Right forelimb (tissue), 1 donor: ENCODE measurements around the gene ST7.

Experiments
- DNase-seq: peaks from one replicate; pipeline ENCODE4 v3.0.0-alpha.2; 2018

ST7 gene

DNA sequence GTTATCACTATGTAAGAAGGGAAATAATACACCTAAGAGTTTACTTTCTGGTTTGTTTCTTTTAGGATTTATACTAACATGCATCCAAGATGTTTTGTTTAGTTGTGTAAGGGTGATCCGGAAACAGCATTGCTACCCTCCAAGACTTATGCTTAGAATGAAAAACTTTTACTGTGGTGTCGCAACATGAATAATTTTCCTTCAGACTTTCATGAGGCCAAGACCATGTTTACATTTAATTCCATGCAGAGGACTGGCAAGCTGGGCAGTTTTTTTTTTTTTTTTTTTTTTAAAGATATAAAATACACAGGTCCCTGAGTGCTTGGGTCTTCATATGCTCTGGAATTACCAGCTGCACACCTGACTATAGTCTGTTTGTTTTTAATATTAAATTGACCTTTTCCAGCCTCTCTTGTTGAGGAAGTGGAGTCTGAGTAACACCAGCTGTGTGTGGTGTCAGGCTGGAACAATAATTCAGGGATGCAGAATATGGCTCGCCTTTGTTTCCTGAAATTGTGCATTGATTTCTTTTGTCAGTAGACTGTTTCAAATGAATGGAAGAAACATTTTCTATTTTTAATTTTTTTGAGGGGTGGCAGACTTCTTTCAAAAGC lies 81.7 kb downstream of the ST7 start:
- DNase-seq: no peak

DNA sequence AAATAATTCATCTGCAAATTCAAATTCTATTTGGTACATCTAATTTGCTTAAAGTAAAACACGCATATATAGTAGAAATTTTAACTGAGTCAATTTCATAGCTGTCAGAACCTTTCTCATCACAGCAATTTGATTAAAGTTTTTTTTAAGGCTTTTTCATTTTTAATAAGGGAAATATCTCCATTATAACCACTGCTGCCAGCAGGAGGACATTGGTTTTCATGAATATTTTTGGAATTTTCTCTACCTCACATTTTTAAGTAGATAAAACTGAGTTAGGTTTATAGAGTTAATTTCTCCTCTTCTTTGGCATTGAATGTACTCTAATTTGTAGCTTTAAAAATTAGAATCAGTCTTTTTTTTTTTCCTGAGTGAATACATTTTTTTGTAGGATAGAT lies 82.2 kb downstream of the ST7 start:
- DNase-seq: no peak

DNA sequence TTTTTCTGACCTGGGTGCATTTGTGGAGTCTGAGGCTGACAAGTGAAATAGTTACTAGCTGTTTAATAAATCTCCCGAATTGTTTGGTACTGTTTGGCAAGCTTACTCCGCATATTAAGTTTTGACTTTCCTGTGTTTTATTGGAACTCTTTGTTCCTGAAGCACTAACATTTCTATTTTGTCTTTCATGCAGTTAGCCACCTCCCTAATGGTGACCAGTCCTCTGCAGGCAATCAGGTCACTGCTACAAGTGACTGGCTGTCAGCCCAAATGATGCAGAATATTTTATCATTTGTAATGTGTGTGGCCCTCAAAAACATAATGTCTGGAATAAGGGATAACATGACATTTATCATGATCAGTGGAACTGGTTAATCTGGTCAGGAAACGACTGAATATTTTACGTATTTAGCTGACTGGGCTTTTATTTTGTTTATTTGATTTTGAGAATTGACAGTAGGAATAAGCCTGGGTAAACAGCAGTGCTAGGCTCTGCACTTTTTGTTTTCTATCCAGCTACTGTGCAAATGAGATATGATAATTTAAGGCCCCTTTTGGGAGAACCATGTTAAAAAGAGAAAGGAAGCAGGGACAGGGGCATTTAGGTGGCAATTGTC lies 82.9 kb downstream of the ST7 start:
- no peak for DNase-seq

DNA sequence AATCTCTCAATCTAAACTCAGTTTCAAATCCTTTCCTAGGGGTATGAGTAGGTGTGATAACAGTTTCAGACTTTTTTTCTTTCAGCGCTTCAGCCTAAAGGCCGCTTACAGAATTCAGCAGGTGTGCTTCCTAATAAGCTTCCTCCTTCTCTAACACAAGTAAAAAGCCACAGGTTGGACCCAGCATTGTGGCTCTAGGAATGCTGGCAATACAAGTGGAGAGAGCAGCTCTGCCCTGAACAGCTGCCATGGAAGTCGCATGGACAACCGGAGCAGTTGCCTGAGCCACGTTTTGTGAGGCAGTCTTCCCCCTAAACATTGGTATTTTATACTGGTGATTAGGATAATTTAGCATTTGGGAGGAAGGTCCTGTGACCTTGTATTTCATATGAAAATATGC lies 83.5 kb downstream of the ST7 start:
- no peak for DNase-seq

DNA sequence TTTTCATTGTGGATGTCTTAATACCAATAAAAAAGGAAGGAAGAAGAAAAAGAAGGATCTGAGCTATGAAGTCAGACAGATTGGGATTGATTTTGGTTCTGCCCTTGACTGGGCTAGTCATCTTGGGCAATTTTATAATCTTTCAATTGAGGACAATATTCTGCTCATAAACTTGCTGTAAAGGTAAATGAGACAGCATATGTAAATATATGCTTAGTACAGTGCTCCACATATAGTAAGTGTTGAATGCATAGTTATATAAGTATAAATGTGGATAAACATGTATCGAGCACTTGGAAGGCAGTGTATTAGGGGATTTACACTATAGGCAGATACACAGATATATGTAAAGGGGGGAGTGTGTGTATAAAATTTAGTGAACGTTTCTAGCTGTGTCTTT lies 85.1 kb downstream of the ST7 start:
- DNase-seq: no peak

DNA sequence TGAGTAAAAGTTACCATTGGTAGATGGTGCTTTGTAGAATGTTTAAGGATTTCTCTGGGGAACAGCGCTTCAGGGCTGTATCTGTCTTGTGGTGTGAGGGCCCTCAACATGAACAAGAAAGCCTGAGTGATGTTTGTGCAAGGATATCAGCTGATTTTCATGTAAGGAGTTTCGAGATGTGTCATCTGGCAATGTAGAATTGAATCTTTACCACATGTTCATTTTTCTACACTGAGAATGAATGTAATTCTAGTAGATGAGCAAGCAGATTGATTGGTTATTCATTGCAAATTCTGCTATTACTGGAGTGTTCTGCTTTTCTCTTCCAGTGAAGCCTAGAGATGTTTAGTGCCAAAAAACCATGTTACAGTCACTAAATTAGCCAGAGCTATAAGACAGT lies 87.7 kb downstream of the ST7 start:
- no peak for DNase-seq

DNA sequence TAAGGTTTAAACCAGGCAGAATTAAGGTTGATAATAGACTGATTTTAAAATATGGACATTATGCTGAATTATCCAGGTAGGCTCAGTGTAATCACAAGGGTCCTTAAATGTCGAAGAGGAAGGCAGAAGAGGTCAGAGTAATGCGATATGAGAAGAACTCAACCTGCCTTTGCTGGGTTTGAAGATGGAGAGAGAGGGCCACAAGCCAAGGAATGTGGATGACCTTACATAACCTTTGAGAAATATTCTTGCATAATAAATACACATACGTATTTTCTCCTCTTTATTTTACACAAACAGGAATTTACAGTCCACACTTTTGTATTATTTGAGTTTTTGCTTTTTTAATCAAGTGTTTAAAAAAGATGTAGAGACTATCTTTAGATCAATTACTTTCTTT lies 88.5 kb downstream of the ST7 start:
- DNase-seq: no peak

DNA sequence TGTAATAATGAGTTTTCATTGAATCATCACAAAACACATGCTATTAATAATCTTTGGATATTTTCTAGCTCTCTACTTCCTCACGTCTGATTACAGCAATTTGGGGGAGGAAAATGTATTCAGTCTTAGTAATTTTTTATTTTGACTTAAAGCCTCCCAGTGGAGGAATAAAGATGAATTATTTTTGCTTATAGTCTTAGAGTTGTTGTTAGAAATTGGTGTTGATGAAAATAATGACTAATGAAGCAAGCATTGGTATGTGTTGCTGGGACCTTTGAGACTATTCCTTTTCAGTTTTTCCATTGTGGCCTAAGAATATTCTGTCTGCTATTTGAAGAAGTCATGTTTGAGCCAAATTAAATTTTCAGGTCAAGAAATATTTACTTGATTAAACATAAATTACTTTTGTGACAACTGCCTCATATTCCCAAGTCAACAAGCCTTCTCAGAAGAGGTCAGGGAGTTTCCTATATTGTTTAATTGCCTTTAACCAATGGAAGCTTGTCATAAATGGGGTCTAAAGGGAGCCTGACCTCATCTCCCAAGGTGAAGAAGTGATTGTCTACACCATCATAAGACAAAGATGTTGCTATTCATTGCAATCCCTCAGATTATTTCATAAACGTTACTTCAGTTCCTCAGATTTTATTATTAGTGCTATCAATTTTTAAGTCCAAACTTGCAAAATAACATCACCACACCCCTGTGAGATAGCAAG lies 90.0 kb downstream of the ST7 start:
- DNase-seq: no peak

DNA sequence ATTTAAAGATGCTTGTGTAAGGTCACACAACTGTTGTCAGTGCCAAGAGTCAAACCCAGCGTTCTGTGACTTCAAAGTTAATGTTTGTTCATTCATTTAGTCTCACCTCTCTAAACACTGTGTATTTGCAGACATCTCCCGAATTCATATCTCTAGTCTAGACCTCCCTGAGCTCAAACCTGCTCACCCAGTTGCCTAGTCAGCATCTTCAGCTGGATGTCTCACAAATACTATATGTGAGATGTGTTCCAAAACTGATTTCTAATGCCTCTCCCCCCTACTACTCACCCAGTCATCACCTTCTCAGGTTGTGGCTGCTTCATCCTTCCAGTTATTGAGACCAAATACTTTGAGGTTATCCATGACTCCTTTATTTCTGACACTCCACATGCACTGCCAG lies 91.4 kb downstream of the ST7 start:
- DNase-seq: no peak

DNA sequence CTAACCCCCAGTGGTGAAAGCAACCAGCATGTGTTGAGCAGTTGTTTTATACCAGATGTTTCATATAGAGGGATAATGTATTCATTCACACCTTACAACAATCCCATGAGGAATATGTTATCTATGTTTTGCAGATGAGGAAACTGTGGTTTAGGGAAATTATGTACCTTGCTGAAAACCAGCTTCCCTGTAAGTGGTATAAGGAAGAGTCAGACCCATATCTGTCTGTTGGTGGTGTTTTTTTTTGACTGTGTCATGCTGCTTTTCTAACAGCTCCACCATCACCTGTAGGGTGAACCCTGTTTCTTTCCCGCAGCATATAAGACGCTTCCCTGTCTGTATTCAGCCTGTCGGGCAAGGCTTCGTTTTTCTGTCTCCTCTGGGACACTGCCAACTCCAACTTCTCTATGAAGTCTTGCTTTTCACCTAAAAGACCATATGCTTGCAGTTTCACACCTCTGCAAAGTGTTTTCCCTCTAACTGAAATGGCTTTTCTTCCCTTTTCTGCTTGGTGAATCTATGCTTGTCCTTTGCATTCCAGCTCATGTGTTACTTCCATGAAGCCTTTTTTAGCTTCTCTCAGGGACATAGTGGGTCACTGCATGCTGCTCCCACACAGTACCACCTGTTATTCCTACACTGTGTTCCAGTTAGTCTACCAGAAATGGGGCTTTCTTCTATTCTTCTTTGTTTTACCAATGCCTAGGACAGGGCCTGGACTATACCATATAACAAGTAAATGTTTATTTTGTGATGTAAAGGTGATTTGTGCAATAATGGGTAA lies 92.8 kb downstream of the ST7 start:
- DNase-seq: no peak

DNA sequence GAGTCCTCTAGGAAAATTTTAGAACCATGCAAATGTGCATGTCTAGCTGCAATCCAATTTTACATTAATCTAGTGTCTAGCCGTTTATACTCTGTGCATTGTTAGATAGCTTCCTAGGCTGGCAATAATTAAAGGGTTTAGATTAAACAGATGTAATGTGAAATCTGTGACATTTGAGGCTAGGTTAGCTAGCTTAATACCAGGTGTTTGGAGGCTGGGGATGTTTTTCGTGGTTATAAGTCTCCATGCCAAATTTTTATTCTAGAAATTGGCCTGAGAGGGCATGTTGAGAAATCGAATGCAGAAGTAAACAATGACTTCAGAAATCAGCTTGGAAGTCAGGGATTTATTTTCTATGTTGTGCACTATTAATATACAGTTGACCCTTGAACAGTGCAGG lies 94.2 kb downstream of the ST7 start:
- DNase-seq: no peak

DNA sequence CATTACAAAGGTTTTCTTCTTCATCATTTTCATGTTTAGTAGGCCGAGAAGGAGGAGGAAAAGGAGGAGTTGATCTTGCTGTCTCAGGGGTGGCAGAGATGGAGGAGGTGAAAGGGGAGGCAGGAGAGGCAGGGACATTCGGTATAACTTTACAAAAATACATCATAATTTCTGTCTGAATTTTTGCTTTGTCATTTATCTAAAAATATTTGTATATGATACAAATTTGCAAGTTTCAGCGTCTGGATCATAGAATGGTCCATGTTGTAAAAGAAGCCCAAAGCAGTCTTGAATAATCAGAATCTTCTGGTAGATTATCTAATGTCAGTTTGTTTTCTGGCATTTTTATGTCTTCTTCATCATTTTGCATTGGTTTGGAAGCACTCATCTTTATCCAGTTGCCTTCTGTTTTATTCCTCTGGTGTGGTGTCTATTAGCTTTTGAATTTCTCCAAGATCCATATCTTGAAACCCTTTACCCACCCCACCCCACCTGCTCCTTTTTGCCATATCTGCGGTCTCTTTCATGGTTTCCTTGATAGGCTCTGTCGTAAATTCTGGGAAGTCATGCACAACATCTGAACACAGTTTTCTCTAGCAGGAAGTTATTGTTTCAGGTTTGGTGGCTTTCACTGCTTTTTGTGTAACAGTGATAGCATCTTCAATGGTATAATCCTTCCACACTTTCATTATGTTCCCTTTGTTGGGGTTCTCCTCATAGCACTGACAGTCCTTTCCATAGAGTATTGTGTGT lies 95.0 kb downstream of the ST7 start:
- no peak for DNase-seq

DNA sequence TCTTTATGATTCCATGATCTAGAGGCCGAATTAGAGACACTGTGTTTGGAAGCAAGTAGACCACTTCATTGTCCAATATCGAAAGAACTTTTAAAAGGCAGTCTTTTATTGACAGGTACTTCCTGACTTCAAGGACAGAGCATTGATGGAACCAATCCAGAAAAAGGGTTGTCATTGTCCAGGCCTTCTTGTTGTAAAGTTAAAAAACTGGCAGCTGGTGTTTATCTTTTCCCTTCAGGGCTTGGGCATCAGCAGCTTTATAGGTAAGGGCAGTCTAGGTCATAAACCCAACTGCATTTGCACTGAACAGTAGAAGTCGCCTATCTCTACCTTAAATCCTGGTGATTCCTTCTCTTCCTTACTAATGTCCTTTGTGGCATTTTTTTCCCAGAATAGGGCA lies 95.6 kb downstream of the ST7 start:
- DNase-seq: no peak

DNA sequence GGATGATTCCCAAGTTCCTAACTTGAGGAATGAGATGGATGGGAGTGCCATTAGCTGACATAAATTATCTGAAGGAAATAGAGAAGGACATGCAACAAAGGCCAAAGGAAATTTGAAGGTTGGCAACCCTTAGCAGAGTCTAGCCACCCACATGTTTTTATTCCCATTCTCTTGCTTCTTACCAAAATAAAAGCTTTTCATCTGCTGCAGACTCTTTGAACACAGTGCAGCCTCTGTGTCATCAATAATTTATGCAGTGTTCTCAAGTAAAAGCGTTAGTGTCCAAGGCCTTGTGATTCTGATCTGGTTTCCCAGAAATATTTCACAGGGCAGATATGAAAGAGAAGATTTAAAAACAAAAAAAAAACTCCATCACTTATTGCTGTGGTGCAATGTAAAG lies 98.5 kb downstream of the ST7 start:
- no peak for DNase-seq

DNA sequence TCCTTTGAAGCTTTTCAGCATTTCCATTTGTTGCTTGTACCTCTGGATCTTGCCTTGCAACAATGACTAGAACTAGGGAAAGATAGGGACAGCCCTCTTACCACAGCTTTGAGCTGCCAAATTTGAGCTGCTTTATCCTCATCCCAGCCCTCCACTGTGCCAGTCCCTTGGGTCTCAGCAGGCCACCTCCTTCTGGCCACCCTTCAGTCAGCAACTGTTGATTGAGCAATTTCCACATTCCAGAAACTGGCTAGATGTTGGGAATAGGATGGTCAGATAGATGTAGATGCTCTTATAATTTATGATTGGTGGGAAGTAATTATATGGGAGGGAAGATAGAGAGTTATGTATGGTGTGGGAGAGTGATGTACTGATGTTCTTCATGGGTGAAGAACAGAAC lies 100.1 kb downstream of the ST7 start:
- DNase-seq: no peak

DNA sequence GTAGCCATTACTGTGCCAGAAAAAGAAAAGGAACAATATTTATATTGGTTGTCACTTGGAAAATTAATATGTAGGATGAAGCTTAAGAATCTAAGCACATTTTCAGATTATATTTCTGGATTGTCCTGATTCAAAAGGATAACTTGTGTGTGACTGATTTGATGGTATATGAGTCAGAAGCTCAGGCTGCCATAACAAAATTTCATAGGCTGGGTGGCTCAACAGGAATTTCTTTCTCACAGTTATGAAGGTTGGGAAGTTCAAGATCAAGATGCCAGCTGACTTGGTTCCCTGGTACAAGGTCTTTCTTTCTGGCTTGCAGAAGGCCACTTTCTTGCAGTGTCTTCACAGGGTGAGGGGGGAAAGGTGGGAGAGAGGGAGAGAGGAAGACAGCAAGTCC lies 108.5 kb downstream of the ST7 start:
- no peak for DNase-seq

DNA sequence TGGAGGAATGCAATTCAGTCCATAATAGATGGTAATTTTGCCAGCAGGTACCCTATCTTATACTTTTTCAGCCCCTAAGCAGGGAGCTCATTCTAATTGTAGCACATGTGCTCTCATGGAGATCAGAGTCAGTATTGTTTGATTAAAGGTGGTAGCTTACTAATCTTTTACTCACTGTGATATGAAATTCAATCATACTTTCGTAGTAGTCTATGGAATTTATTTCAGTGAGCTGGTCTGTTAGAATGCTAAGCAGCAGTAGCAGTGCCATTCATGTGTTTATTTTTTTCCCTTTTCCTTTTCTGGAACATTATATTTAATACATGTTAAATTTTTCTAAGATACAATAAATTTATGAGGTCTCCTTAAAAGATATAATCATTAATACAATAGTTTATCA lies 109.0 kb downstream of the ST7 start:
- DNase-seq: no peak

DNA sequence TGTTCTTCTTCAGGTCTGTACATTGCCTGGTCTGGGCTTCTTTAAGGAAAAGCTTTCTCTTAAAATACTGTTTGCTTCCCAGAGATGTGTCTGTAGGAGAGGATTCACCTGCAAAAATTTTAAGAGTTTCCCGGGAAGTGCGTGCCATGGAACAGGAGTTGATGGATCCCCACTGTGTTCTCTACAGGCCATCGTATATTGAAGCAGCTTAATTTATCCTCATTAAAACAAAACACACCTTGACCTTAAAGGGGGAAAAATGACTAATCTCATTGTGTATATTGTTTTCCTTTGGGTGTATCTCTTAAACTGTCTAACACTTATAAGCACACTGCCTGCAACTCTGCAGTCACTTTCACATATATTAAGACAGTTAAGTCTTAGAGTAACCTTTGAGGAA lies 111.4 kb downstream of the ST7 start:
- DNase-seq: no peak

DNA sequence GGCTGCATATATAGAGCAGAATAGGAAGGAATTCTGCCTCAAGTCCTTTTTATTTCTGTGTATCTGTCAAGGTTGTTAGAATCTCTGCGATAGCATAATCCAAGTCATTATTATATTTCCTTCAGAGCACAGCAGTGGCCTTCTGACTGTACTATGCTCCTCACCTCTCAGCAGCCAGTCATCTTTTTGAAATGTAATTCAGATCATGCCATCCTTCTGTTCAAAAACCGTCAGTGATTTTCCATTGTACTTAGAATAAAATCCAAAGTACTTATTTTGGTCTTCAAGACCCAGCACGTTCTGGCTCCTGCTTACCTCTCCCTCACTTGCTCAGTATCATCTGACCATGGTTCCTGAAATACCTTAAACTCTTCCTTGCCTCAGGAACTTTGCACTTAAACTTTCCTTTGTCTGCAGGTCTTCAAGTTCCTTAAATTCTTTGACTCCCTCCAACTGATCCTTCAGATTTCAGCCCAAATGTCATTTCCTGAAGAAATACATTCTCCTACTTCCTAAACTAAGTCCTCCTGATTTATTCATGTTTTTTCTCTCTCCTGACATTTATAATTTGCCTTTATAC lies 112.4 kb downstream of the ST7 start:
- DNase-seq: no peak

DNA sequence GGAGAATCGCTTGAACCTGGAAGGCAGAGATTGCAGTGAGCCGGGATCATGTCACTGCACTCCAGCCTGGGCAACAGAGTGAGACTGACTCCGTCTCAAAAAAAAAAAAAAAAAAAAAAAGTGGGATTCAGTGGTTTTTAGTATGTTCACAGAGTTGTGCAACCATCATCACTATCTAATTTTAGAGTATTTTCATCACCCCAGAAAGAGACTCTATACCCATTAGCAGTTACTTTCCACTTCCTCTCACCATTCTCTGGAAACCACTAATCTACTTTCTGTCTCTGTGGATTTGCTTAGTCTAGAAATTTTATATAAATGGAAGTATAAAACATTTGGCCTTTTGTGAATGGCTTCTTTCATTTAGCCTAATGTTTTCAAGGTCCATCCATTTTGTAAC lies 113.4 kb downstream of the ST7 start:
- no peak for DNase-seq

DNA sequence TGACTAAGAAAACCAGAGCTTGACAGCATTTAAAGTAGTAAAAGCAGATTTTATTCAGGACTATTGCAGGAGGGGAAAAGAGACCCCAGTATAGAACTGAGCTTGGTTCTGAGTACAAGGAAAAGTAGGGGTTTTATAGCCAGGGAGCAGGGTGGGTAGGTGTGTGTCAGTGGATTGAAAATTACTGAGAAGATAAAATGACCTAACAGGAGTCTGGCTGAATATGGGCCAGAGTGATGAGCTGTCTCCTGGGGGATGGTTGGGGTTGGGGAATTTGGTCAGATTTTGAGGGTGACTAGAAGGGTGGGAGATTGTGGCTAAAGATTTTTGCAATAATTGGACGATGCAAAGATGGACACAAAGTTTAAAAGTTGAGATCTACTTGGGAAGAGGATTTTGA lies 114.0 kb downstream of the ST7 start:
- DNase-seq: no peak

DNA sequence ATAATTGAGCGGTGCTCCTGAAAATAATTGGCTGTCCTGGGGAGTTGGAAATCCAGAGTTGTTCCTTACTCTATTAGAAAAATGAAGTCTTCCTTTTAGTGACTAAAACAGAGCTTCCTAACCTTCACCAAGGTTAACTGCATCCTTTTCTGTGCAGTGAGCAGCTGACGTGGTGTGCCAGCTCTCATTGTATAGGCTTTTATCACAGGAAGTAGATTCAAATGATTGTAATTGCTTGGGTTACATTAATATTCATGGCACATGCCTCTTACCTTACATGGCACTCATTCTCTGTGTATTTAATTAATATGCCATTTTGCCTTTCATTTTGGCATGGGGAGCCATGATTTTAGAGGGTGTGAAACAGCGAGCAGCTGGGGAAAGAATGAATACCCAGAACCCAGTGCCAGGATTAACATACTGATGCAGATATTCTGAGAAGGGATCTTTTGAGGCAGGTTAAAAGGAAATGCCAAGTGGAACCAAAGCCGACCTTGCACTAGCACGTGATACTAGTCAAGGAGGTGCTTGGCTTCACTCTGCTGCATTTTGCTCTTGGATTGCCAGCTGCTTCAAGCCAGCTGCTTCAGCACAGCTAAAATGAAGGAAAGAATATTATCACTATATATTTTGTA lies 115.3 kb downstream of the ST7 start:
- no peak for DNase-seq
